ENCODE results near the gene PHLDB2. TPM values are rescaled to one million over a fixed set of nuclear protein-coding genes. Genes with fewer than 3 reads are reported as not detected.

PHLDB2 gene
- total and polyA plus RNA-seq, 3 donors from 2014 or later: 11.7 to 16.5 (median 12.3) TPM

DNA sequence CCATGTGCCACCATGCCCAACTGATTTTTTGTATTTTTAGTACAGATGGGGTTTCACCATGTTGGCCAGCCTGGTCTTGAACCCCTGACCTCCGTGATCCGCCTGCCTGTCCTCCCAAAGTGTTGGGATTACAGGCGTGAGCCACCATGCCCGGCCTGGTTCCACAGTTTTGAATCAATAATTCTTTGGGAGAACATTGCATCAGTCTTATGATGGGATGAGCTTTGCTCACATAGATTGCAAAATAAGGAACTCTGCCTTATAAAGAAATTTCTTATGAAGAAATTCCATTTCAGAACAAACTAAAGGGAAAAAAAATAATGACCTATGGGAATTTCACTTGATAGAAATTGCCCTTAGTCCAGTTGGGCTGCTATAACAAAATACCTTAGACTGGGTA, 159.6 kb downstream of the PHLDB2 start:
- Histone ChIP-seq H3K4me3 (no peak overlapping the region), H3K27me3 (no peaks in the 10 kb centered on the region), H3K9me3 (no peaks in the 10 kb centered on the region), H3K36me3 (ENCODE audit: low read depth, missing control alignments) (no peaks in the 10 kb centered on the region), H3K4me1 (no peaks in the 10 kb centered on the region), H3K27ac (no peak overlapping the region)
- 93 to 97% methylated on average over 4 of the region's 4 CpGs for WGBS, 2 donors
- no peak for TF ChIP-seq POLR2A (IDR thresholded peaks at IDR 0.05)
- TF ChIP-seq, protein P1, sequence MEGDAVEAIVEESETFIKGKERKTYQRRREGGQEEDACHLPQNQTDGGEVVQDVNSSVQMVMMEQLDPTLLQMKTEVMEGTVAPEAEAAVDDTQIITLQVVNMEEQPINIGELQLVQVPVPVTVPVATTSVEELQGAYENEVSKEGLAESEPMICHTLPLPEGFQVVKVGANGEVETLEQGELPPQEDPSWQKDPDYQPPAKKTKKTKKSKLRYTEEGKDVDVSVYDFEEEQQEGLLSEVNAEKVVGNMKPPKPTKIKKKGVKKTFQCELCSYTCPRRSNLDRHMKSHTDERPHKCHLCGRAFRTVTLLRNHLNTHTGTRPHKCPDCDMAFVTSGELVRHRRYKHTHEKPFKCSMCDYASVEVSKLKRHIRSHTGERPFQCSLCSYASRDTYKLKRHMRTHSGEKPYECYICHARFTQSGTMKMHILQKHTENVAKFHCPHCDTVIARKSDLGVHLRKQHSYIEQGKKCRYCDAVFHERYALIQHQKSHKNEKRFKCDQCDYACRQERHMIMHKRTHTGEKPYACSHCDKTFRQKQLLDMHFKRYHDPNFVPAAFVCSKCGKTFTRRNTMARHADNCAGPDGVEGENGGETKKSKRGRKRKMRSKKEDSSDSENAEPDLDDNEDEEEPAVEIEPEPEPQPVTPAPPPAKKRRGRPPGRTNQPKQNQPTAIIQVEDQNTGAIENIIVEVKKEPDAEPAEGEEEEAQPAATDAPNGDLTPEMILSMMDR (IDR thresholded peaks at IDR 0.05): no peak
- no peak for DNase-seq
- intact Hi-C loops (cut with DNase I; ENCODE audit: low total_unique reads): no loop called here

DNA sequence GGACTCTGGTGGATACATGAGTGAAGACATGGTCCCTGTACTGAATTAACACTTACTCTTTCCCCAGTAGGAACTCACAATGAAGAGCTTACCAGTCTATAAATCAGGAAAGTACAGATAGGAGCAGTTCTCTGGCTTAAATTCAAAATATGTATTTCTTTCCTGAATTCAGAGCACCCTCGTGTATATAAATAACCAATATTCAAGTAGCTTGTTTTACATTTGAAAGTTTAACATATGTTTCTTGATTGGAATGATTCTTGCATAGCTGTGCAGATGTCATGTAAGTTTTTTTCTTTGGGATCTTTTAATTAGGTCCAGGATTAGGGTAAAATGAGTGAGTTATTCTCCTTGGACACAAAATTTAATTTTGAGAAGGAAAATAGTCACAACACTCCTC, 160.7 kb downstream of the PHLDB2 start:
- H3K36me3 ChIP-seq (ENCODE audit: low read depth, missing control alignments): no peaks in the 10 kb centered on the region
- 90 to 95% methylated on average over 1 of the region's 1 CpG for WGBS, 2 donors
- H3K27me3 ChIP-seq: no peaks in the 10 kb centered on the region
- DNase-seq: no peak
- H3K27ac ChIP-seq: no peak overlapping the region
- H3K9me3 ChIP-seq: no peaks in the 10 kb centered on the region
- TF ChIP-seq POLR2A (IDR thresholded peaks at IDR 0.05): no peak
- TF ChIP-seq, protein P1 (IDR thresholded peaks at IDR 0.05): no peak
- intact Hi-C loops (cut with DNase I; ENCODE audit: low total_unique reads): no loop called here
- H3K4me3 ChIP-seq: no peak overlapping the region
- no peaks in the 10 kb centered on the region for H3K4me1 ChIP-seq

DNA sequence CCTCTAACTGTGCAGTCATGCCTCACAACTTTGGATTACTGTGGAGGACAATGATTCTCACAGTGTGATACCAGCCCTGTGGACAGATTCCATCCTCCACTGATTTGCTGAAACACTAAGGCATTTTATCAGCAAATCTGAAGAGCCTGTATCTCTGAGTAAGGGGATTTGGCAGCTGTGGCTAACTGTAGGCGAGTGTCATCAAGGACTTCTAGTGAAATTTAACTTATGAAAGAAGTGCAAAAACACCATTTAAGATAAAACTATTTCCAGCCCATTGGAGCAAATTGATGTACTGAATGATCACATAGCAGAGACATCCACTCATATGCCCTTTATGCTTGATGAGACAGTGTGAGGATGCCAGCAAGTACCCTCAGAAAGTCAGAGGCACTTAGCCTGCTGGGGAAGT, 161.6 kb downstream of the PHLDB2 start:
- Histone ChIP-seq H3K4me3 (no peak overlapping the region), H3K9me3 (no peaks in the 10 kb centered on the region), H3K36me3 (ENCODE audit: low read depth, missing control alignments) (no peaks in the 10 kb centered on the region), H3K4me1 (no peaks in the 10 kb centered on the region), H3K27me3 (no peaks in the 10 kb centered on the region), H3K27ac (no peak overlapping the region)
- 75 to 81% methylated on average over 1 of the region's 1 CpG for WGBS, 2 donors
- TF ChIP-seq POLR2A (IDR thresholded peaks at IDR 0.05): no peak
- TF ChIP-seq, protein P1 (IDR thresholded peaks at IDR 0.05): no peak
- intact Hi-C loops (cut with DNase I; ENCODE audit: low total_unique reads): no loop called here
- no peak for DNase-seq

Other genes with a start within 250 kb of the PHLDB2 start
- 1 to 10 TPM; 2.7 to 2.9 TPM for gene PLCXD2, start 184.6 kb upstream of the PHLDB2 start, total RNA-seq
- 5.2 TPM for gene PLCXD2, start 184.6 kb upstream of the PHLDB2 start, polyA plus RNA-seq (ENCODE audit: insufficient read depth, low read depth, low replicate concordance)
- gene ABHD10, start 119.8 kb downstream of the PHLDB2 start, total RNA-seq: 10 to 100 TPM; 38.0 to 38.4 TPM
- gene ABHD10, start 119.8 kb downstream of the PHLDB2 start, polyA plus RNA-seq (ENCODE audit: insufficient read depth, low read depth, low replicate concordance): 43.0 TPM
- gene TAGLN3, start 139.7 kb downstream of the PHLDB2 start, total RNA-seq: under 1 TPM in 1 of 2 donors, not detected in 1; 0.37 TPM
- gene TAGLN3, start 139.7 kb downstream of the PHLDB2 start, polyA plus RNA-seq (ENCODE audit: insufficient read depth, low read depth, low replicate concordance): not detected
- 1 to 10 TPM; 2.0 to 2.8 TPM for gene TMPRSS7, start 175.5 kb downstream of the PHLDB2 start, total RNA-seq
- gene TMPRSS7, start 175.5 kb downstream of the PHLDB2 start, polyA plus RNA-seq (ENCODE audit: insufficient read depth, low read depth, low replicate concordance): 5.8 TPM
- gene C3orf52, start 227.1 kb downstream of the PHLDB2 start, total RNA-seq: 10 to 100 TPM in 1 of 2 donors, 1 to 10 TPM in 1; 6.8 to 13.2 TPM
- gene C3orf52, start 227.1 kb downstream of the PHLDB2 start, polyA plus RNA-seq (ENCODE audit: insufficient read depth, low read depth, low replicate concordance): 5.7 TPM